HG02763 (cell line): ENCODE measurements around the gene ZBTB43.
"Not testable (repeated sequence)": the region's sequence is repeated elsewhere in the genome, so short reads cannot be mapped to it uniquely, and the experiment has no call there.

Experiments
- ATAC-seq: cut with Tn5 transposase; IDR thresholded peaks from one replicate; pipeline ENCODE4 v1.9.1; 2021; ENCODE audit warnings: mild to moderate bottlenecking, moderate library complexity; ENCODE audit not compliant: unreplicated experiment

Gene ZBTB43, protein sequence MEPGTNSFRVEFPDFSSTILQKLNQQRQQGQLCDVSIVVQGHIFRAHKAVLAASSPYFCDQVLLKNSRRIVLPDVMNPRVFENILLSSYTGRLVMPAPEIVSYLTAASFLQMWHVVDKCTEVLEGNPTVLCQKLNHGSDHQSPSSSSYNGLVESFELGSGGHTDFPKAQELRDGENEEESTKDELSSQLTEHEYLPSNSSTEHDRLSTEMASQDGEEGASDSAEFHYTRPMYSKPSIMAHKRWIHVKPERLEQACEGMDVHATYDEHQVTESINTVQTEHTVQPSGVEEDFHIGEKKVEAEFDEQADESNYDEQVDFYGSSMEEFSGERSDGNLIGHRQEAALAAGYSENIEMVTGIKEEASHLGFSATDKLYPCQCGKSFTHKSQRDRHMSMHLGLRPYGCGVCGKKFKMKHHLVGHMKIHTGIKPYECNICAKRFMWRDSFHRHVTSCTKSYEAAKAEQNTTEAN

DNA sequence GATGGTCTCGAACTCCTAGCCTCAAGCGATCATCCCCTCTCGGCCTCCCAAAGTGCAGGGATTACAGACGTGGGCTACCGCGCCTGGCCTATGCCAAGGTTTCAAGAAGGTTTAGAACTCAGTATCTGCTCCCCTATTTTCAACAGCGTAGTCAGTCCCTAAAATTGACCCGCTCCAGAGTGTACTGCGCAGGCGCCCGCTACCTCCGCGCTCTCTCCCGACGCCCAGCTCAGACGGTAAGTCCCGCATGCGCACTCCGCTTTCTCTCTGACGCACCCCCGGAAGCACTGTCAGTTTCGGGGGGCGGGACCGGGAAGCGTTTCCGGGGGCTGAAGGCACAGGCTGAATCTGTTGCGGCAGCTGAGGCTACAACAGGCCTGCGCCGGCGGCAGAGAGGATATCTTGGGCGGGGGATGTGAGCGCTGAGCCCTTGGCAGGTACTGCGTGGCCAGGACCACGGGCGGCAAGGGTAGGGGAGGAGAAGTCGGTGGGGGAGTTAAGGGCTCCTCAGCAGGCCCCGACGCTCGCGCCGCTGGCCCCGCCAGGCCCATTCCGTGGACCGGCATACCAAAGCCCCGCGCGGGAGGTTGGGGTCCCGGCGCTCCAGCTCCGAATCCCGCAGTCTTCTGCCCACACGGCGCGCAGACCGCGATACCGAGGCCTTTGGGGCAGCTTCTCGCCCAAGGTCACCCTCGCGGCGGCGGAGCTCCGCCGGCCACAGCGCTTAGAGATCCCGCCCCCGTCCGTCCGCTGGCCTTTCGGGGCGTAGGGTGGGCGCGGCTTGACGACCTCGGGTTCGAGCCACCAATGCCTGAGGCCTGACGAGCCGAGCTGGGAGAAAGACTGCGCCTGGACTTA lies at the start of gene ZBTB43:
Gene ZBTB43 (plus strand): TSS at position 345 of the 858 bp plus-strand sequence. CDS start 27,470 bp downstream, outside the sequence.
- peak; percentile 70 for ATAC-seq

DNA sequence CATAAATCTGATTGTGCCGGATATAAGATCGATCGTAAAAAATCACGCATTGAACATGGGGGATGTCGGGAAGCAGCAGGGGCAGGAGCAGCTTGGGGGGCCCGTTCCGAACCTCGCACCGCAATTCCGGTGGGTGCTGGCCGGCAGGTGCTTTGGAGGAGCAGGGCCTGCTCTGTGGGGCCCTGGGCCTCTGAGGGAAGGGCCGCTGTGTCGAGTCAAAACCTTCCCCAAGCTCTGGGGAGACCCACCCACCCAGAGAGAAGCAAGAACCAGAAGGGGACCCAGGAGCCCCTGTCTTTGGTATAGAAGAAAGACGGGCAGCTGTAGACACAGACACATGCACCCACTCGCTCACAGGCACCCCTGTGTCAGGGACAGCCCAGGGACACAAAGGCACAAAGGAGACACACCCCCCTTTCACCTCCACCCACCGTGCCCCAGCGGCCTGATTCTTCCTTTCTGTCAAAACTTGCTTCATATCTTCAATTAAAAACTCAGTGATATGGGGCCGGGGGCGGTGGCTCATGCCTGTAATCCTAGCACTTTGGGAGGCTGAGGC lies 49.4 kb upstream of the ZBTB43 start:
- no peak for ATAC-seq

DNA sequence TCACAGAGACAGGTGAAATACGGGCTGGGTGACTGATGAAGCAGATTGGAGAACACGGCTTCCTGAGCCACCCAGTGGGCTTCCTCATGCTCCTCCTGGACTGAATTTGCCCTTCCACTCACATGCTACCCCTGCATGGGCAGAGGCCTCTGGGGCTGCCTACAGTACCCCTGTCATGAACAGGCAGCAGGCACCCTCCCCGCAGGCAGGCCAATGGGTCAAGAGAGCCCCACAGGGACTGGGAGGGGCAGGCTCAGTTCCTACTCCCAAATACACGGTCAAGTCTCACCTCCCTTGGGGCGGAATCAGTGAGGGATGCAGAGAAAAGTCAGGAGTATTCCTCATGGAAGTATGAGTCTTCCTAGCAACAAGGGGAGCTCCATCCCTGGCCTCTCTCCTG lies 48.6 kb upstream of the ZBTB43 start:
- no peak for ATAC-seq

DNA sequence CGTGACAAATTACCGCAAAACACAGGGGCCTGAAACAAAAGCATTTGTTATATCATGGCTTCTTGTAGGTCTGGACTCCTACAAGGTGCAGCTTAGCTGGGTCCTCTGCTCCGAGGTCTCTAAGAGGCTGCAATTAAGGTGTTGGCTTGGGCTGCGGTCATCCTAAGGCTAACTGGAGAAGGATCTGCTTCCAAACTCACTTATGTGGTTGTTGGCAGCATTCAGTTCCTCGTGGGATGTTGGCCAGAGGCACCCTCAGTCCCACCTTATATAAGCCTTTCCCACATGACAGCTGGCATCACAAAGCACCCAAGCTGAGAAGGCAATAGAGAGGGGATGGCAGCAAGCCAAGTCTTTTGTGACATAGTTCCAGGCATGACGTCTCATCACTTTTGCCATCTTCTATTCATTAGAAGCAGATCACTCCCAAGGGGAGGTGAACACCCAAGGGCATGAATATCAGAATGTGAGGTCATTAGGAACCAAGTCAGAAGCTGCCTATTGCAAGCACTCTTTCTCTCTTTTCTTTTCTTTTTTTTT lies 47.9 kb upstream of the ZBTB43 start:
- no peak for ATAC-seq

DNA sequence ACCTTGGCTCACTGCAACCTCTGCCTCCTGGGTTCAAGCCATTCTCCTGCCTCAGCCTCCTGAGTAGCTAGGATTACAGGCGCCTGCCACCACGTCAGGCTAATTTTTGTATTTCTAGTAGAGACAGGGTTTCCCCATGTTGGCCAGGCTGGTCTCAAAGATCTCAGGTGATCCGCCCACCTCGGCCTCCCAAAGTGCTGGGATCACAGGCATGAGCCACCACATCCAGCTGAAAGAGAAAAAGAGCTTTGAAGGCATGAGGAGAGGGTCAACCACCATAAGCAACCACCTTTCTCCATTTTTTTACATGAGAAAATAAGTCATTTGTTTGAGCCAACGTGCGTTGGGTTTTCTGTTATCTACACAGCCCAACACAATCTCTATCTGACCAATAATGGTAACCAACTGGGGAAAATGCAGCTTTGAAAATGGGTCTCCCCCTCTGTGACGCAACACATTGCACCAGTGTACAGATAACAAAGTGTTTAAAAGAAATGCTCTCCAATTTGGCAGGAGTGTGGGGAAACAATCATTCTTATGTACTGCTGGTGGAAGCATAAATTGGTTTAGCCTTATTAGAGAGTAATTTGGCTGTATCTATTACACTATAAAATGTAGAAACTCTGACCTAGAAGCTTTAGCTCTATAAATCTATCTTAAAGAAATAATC lies 45.8 kb upstream of the ZBTB43 start:
- no peak for ATAC-seq

DNA sequence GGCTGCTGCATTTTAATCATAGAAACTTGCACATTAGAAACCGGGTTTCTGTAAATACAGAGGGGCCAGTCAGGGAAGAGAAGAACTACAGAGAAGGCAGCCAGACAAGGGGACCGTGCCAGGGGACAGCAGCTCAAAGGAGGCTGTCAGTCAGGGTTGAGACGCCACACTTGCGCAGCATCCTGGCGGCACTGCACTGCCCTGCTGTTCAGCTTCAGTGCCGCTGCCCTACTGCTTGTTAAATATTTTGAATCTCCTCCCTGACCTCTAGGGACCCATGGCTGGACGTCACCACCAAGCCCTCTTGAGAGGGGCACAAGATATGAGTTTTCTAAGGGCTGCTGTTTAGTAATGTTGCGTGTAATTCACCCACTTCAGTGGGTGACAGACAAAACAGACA lies 43.6 kb upstream of the ZBTB43 start:
- no peak for ATAC-seq

DNA sequence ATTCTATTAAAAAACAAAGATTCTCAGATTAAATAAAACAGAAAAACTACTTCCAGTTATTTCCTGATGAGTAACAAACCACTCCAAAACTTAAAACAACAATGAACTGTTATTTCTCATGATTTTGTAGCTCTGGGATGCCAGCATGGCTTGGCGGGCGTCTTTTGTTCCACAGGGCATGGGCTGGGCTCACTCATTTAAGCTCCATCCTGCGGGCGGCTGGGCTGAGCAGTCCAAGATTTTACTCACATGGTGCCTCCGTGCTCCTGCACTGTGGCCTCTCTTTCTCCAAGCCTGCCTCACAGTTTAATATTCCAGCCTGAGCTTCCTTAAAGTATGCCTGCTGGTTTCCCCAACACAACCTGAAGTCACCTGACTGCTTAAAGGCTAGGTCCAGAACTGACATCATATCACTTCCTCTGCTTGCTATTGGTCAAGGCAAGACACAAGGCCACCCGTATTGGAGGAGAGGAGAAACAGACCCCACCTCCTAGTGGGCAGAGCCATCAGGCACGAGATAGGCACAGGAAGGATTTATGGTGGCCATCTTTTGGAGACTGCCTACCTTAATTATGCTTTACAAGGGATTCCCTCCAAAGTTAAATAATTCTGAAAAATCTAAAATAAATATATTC lies 41.6 kb upstream of the ZBTB43 start:
- no peak for ATAC-seq

DNA sequence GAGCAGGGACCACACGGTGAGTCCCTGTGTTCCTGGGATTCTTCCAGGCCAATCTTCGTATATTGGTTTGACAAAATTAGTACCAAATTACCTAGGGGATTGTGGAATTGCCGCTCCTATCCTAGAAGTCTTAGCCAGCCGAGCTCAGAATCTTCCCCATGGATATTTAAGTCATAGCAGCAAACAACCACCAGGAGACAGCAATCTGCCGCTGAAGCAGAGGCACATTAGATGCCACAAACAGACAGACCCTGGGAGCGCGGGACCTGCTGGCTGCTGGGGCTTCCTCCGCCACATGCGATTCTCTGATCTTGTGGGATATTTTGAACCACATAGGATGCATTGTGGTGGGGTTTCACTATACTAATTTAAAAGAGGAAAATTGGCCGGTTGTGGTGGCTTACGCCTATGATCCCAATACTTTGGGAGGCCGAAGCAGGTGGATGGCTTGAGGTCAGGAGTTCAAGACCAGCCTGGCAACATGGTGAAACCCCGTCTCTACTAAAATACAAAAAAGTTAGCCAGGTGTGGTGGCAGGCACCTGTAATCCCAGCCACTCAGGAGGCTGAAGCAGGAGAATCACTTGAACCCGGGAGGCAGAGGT lies 31.7 kb upstream of the ZBTB43 start:
- no peak for ATAC-seq

DNA sequence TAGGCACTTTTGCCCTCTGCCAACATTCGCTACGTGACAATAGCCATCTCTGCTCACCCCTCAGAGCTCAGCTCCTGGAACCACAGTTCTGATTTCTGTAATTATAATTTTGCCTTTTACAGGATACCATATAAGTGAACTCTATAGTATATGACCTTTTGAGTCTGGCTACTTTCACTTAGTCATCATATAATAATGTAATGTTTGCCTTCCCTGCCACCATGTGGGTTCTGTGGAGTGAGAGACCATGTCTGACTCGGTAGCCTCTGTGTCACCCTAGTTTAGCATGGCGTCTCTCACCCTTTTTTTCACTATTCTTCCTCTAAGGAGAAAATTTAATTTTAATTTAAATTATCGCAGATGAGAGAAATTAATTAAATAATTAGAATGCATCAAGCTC lies 28.9 kb upstream of the ZBTB43 start:
- ATAC-seq, result no peak

DNA sequence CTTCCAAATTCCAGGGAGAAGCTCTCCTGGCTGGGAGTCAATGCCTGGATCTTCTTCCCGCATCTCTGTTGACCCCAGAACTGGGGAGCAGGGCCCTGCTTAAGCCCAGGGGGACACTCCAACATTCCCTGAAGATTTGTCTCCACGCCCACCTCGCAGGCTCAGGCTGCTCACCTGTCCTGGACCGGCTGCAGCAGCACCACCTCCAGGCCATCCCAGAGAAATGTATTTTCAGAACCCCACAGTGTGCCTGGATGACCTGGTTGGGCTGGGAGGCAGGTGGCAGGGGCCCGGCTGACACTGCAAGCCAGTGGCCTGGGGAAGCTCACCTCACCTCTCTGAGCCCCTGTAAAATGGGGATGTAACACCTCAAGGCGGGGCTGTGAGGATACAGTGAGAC lies 27.1 kb upstream of the ZBTB43 start:
- ATAC-seq, result no peak

DNA sequence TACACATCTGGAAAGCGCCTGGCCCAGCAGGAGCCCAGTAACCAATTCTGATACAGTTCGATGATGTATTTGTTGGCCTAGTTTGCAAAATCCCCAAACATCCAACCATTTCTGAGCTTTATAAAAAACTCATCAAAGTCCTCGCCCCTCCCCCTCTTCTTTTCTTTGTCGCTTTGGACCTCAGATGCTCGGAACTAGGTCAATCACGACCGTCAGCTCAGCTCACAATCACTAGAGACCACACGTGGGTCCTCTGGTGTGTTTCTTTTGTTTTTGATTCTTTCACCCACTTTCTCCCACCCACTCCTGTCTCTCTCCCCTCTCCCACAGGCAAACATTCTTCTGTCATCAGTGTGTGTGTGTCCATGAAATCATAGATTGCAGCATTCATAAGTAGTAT lies 26.7 kb upstream of the ZBTB43 start:
- no peak for ATAC-seq

DNA sequence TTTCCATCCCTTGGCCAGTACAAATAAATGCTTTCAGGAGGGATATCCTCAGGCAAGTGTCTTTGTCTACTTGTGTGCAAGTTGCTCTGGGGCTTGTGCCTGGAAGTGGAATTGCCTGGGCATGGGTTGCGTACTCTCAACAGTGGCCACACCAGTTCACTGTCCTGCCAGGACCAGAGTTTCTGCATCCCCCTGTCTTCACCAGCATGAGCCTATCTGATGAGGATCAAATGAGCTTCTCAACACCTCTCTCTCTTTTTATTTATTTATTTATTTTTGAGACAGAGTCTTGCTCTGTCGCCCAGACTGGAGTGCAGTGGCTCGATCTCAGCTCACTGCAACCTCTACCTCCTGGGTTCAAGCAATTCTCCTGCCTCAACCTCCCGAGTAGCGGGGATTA lies 26.1 kb upstream of the ZBTB43 start:
- not testable (repeated sequence) for ATAC-seq

DNA sequence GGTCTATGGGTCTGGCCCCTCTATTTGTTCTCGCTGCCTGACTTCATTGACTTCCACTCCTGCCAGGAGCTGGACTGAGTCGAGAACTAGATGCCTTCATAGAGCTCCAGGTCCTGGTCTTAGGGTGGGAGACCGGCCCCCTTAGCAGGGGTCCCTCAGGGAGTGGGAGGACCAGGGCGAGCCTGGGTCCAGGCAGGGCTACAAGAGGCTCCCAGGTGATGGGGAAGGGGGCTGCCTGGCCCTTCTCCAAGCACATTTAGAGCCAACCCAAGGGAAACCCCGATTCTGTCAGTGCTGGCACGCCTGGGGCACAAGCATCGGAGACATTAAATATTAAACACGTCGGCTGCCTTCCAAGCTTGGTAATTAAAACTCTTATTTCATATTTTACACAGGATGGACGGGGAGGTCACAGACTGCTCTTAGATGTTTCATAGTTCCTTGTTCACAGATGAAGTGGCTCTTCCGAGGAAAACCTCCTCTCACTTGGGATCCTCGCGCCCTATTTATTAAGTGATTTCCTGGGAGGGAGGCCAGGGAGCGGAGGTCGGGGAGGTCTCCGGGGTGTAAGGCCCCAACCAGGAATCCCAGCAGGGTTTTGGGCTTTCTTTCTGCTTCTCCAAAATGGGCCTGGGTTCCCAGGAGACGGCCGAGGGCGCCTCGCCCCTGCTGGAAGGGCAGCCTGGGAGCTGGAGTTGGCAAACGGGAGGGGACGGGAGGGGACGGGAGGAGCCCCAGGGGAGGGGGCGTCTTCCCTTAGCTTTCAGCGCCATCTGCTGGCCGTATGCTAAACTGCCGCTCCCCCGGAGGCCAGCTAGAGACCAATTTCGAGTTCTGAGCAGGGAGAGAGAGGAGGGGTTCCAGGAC lies 23.4 kb upstream of the ZBTB43 start:
- no peak for ATAC-seq

DNA sequence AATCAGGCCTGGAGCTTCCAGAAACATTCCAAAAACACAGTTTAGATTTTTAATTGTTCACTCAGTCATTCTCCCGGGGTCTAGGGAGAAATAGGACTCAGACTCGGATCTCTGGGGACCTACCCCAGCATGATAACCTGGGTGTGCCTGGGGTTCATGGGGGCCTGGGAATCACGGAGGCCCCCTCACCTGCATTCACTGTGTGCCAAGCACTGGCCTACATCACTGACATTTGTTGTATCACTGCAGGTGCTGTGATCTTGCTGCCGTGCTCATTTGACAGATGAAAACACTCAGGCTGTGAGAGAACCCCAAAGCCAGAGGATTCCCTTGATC lies 22.8 kb upstream of the ZBTB43 start:
- ATAC-seq, result no peak

DNA sequence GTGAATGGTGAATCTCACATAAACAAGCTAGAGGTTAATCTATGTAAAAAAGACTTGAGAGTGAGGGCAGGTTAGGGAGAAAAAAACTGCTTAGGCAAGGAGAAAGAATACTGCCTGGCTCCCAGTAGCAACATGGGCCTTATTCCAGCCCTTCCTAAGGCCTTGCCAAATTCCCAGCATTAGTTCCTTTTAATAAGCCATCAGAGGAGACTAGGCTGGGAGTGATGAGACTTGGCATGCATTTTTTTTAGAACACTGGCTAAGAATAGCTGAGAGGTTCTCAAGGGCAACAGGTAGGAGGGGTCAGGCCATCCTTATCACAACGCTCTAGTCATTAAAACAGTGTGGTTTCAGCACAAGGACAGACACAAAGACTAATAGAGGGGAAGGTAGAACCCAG lies 20.9 kb upstream of the ZBTB43 start:
- ATAC-seq, result no peak

DNA sequence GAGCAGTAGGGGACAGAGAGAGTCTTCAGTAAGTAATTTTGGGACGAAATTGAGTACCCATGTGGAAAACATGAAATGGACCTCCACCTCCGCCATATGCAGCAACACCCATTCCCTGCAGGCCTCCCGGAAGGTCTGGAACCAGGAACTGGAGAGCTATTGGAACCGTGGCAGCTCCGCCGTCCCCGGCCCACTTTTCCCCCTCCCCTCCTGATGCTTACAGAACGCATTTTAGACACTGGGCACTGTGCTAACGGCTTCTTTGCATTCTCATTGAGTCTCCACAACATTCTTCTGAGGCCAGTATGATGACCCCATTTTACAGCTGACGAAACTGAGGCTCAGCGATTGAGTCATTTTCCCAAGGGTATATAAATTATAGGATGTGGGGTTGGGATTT lies 20.4 kb upstream of the ZBTB43 start:
- no peak for ATAC-seq

DNA sequence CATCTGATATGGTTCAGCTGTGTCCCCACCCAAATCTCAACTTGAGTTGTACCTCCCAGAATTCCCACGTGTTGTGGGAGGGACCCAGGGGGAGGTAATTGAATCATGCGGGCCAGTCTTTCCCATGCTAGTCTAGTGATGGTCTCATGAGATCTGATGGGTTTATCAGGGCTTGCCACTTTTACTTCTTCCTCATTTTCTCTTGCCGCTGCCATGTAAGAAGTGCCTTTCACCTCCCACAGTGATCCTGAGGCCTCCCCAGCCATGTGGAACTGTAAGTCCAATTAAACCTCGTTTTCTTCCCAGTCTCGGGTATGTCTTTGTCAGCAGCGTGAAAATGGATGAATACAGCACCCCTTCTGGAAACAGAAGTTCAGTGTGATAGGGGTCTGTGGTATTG lies 20.0 kb upstream of the ZBTB43 start:
- not testable (repeated sequence) for ATAC-seq

DNA sequence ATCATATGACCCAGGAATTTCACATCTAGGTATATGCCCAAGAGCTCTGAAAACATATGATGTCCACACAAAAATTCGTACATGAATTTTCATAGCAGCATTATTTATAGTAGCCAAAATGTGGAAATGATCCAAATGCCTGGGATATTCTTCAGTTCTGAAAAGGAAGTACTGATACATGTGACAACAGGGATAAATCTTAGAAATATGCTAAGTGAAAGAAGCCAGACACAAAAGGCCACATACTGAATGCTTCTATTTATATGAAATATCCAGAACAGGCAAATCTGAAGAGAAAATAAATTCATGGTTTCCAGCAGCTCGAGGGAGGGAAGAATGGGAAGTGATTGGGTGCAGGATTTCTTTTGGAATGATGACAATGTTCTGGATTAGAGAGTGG lies 16.8 kb upstream of the ZBTB43 start:
- no peak for ATAC-seq
